Measurements from ENCODE around the gene NEK6.

DNA sequence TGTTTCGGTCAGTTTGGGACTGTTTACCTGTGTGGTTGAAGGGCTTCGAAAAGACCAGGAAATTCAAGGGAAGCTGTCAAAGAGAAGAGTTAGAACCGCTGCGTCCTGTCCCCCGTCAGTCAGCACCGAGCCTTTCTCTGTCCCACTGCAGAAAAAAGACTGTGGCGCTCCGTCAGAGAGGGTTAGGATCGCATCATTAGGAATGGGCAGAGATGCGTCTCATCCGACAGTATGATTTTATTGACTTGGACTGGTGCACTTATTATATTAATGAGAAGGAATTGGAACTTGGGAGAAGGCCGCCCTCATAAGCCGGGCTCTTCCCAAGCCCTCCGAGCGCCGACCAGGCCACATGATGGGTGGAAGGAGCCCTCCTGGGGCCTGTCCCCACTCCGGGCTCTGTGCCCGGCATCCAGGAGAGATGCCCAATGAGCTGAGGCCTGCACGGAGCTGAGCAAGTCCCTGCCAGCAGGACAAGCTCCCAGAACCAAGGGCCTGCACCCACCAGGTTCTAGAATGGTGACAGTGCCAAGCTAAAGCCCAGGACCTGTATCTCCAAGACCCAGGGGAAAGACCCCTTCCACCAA, 71.5 kb downstream of the NEK6 start:
- TF ChIP-seq, protein P1, sequence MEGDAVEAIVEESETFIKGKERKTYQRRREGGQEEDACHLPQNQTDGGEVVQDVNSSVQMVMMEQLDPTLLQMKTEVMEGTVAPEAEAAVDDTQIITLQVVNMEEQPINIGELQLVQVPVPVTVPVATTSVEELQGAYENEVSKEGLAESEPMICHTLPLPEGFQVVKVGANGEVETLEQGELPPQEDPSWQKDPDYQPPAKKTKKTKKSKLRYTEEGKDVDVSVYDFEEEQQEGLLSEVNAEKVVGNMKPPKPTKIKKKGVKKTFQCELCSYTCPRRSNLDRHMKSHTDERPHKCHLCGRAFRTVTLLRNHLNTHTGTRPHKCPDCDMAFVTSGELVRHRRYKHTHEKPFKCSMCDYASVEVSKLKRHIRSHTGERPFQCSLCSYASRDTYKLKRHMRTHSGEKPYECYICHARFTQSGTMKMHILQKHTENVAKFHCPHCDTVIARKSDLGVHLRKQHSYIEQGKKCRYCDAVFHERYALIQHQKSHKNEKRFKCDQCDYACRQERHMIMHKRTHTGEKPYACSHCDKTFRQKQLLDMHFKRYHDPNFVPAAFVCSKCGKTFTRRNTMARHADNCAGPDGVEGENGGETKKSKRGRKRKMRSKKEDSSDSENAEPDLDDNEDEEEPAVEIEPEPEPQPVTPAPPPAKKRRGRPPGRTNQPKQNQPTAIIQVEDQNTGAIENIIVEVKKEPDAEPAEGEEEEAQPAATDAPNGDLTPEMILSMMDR (IDR thresholded peaks at IDR 0.05; ENCODE audit: low read depth, low read length), result no peak
- TF ChIP-seq EZH2phosphoT487 (IDR thresholded peaks at IDR 0.05; ENCODE audit: low read depth), result no peak
